NCI-H2081 treated with DMSO at 0.1 percent for 48 hours (cell line): ENCODE data around the gene ELMOD2.

Experiments used
- DNase-seq: peaks from one replicate; lab custom pipeline; 2025; lab: John Stamatoyannopoulos, UW

The ELMOD2 gene

DNA sequence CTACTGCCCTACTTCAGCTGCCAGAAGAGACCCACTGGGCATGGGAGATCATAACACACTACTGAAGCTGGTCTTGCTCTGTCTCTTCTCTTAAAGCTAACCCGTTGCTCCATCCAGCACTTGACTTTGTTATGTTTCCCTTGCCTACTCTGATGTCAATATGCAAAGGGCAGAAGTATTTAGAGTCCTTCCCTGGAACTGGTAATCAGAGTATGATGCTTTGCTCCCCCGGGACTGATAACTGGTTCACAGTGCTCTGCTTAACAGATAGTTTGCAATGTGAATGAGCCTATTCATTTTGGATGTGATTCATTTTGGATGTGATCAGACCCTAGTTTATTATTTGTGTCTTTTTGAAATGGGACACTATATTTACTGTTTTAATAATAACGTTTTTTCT, 57.1 kb downstream of the ELMOD2 start:
- no peak for DNase-seq

DNA sequence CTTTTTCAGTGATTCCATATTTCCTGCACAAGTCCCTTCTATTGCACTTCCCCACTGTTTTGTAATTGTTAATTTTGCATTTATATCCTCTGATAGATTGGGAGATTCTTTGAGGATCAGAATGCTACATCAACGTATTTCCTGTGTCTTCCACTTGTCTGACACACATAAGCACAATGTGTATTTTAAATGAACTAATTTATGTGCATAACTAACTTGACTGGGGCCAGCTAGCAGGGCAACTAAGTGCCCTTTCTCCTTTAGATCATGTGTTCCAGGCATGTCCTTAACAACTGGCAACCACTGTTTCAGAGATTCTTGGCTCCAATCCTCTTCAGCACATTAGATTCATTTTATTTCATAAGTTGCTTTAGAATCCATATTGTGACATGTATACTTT, 60.5 kb downstream of the ELMOD2 start:
- DNase-seq = no peak

DNA sequence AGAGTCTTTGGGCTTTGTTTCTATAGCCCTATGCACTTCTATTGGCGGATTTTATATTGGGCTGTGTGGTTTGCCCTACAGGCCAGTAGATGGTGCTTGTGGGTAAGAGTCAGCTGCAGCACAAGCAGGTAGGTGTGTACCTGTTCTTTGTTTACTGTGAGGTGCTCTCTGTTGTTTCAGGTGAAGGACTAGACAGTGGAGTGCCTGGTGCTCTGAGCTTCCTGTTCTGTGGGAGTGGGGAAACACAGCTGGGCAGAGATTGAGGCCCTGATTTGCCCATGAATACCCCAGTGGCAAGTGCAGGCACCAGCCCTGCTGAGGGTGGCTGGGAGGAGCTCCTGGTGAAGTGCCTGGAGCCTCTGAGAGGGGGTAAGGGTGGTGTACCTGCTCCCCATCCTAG, 71.1 kb downstream of the ELMOD2 start:
- no peak for DNase-seq

DNA sequence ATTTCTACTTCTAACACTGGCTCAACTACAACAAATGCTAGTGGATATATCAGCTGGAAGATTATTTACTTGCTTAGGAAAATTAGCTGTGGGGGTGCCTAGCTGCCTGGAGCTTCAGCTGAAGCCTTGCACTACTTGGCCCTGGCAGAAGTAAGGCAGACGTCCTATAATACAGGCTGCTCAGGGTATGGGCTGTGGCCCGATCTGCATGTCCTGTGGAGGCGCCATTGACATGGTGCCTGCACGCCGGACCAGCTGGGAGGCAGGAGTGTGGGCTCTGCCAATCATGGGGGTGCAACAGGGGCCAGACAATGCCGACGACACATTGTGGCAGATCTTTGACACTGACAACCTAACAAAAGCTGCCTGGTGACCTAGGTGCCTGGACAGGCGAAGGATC, 76.4 kb downstream of the ELMOD2 start:
- DNase-seq = no peak

DNA sequence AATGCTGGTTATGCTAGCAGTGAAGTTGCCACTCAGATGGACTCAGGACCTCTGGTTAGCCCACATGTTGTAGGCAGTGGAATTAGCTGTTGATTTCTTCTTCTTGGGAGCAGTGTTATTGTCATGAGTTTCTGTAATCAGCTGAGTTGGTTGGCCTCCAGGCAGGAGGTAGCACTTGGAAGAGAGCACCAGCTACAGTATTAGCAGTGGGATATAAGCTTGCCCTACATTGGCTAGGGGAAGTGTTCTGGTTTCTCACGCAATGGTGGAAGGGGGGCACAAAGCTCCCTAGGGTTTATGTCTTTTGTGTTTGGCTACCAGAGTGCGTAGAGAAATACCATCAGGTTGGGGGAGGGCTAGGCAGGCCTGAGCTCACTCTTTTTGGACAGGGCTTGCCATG, 78.7 kb downstream of the ELMOD2 start:
- no peak for DNase-seq

DNA sequence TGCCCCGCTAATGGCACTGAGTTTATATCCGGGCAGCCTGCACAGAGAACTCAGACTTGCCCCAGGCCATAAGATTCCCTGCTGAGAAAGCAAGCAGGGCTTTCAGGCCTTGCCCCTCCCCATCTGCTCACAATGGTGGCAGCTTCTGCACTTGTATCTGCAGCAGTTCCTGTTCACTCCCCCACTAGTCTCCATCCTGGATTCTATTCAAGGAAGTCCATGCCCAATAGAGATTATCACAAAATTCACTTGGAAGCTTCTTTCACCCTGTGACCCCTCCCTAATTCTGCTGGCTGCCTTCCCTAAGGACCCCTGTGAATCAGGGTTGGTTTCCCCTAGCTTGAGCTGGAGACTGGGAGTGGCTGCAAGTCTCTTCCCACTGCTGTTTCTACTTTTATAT, 79.3 kb downstream of the ELMOD2 start:
- DNase-seq = no peak
